Measurements from ENCODE around the gene ETF1. TPM values are rescaled to one million over a fixed set of nuclear protein-coding genes. Genes with fewer than 3 reads are reported as not detected.

Gene ETF1
- total RNA-seq, 2 experiments from 2014 or later: 92.7 to 93.3 TPM

DNA sequence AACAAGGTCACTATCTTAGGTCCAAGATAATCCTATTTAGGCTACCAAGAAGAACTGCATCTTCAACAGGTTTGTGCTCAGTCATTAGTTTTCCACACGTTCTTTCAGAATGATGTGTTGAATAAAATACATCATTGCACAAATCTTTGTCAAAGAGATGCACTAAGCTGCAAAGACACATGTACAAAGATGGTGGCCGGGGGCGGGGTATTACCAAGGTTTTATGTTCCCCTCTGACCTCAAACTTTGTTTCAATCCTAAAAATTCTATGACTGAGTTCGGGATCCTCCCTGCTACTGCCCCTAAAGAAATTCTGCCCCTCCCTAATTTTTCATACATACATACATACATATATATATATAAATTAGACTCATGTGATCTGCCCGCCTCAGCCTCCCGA is 17.9 kb upstream of the ETF1 start:
- ATAC-seq (no peak), DNase-seq (no peak)
- H3K27ac Mint-ChIP-seq: no peak overlapping the region
- POLR2A ChIA-PET: no interaction called here
- no peak overlapping the region for H3K4me3 Mint-ChIP-seq
- H3K4me1 Mint-ChIP-seq (ENCODE audit: low read depth): peaks cover 27% of the 10 kb centered on the region
- H3K36me3 Mint-ChIP-seq (ENCODE audit: low read depth): peaks cover 78% of the 10 kb centered on the region
- no peaks in the 10 kb centered on the region for H3K27me3 Mint-ChIP-seq (ENCODE audit: low read depth)
- CTCF ChIA-PET: no interaction called here
- no peaks in the 10 kb centered on the region for H3K9me3 Mint-ChIP-seq (ENCODE audit: insufficient read depth)

DNA sequence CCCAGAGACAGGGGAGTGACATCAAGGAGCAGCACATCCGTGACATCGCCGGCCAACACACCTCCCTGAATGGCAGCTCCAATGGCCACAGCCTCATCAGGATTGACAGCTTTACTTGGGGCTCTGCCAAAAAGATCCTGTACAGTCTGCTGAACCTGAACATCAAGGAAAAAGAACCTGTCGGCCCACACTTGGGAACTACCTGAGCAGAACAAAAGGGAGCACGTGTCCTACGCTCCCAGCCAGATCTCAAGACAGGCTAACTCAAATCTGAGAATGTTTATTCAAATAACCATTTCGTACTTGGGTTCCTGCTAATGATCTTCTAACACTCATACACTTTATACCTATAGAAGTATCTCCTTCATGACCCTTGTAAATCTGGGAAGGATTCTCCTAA is 16.9 kb upstream of the ETF1 start:
- H3K36me3 Mint-ChIP-seq (ENCODE audit: low read depth): peaks cover 77% of the 10 kb centered on the region
- no peaks in the 10 kb centered on the region for H3K27me3 Mint-ChIP-seq (ENCODE audit: low read depth)
- no peaks in the 10 kb centered on the region for H3K9me3 Mint-ChIP-seq (ENCODE audit: insufficient read depth)
- ChIA-PET CTCF (interaction anchor here (3.7 kb wide), 1 partner anchor 12 kb away, joined by 12 read pairs; no protein-coding TSS in a partner anchor), POLR2A (interaction anchor here (0.8 to 1.8 kb wide), 2 partner anchors 12 to 16 kb away, joined by 4 to 8 read pairs; partner anchors contain the start of gene ETF1)
- H3K4me3 Mint-ChIP-seq: no peak overlapping the region
- no peak overlapping the region for H3K27ac Mint-ChIP-seq
- peaks cover 18% of the 10 kb centered on the region for H3K4me1 Mint-ChIP-seq (ENCODE audit: low read depth)
- no peak for DNase-seq
- ATAC-seq: no peak

DNA sequence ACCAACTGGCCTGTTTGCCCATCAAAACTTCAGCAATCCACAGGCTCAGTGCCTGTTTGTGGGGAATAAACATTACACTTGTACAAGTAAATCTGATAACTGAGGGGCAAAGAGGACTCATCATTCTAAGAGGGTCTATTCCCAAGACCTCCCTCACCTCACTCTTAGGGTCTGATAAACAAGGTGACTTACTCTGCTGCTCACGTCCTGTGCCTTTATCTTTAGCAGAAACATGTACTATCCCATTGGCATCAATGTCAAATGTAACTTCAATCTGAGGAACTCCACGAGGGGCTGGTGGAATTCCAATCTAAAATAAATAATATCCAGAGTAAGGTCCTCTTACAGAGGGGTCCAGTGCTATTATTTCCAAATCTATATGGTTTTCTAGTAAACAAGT is 14.6 kb upstream of the ETF1 start:
- DNase-seq (no peak), ATAC-seq (no peak)
- H3K36me3 Mint-ChIP-seq (ENCODE audit: low read depth): peaks cover 82% of the 10 kb centered on the region
- no peaks in the 10 kb centered on the region for H3K27me3 Mint-ChIP-seq (ENCODE audit: low read depth)
- no peak overlapping the region for H3K4me3 Mint-ChIP-seq
- CTCF ChIA-PET: interaction anchor here (1.0 to 3.7 kb wide), 3 partner anchors 10 to 14 kb away, joined by 3 to 12 read pairs (median 4); no protein-coding TSS in a partner anchor
- peaks cover 6% of the 10 kb centered on the region for H3K4me1 Mint-ChIP-seq (ENCODE audit: low read depth)
- no peak overlapping the region for H3K27ac Mint-ChIP-seq
- POLR2A ChIA-PET: no interaction called here
- H3K9me3 Mint-ChIP-seq (ENCODE audit: insufficient read depth): no peaks in the 10 kb centered on the region

DNA sequence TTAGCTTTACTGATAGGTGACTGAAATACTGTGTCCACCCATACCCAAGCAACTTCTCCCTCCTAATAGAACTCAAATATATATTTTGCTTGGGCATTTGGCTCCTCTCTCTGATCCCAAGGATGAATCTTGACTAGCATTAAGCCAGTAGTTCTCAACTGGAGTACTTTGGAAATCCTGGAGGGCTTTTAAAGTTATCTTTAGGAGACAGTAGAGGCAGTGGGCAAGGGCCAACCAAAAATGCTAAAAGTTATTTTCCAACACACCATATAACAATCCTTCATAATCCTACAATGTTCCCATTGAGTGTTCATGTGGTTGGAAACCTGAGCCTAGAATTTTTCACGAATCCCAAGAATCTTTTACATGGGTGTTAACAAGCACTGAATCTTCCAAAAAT is 11.1 kb upstream of the ETF1 start:
- no peak for ATAC-seq
- Mint-ChIP-seq H3K36me3 (ENCODE audit: low read depth) (peaks cover 61% of the 10 kb centered on the region), H3K4me1 (ENCODE audit: low read depth) (peaks cover 6% of the 10 kb centered on the region), H3K9me3 (ENCODE audit: insufficient read depth) (no peaks in the 10 kb centered on the region), H3K27me3 (ENCODE audit: low read depth) (no peaks in the 10 kb centered on the region), H3K27ac (no peak overlapping the region), H3K4me3 (no peak overlapping the region)
- ChIA-PET CTCF (interaction anchor here (0.9 to 1.4 kb wide), 3 partner anchors 12 to 104 kb away, joined by 3 to 4 read pairs (median 3); no protein-coding TSS in a partner anchor), POLR2A (interaction anchor here (1.1 to 1.7 kb wide), 2 partner anchors 11 to 20 kb away, joined by 3 to 10 read pairs; partner anchors contain the start of gene ETF1)
- no peak for DNase-seq

DNA sequence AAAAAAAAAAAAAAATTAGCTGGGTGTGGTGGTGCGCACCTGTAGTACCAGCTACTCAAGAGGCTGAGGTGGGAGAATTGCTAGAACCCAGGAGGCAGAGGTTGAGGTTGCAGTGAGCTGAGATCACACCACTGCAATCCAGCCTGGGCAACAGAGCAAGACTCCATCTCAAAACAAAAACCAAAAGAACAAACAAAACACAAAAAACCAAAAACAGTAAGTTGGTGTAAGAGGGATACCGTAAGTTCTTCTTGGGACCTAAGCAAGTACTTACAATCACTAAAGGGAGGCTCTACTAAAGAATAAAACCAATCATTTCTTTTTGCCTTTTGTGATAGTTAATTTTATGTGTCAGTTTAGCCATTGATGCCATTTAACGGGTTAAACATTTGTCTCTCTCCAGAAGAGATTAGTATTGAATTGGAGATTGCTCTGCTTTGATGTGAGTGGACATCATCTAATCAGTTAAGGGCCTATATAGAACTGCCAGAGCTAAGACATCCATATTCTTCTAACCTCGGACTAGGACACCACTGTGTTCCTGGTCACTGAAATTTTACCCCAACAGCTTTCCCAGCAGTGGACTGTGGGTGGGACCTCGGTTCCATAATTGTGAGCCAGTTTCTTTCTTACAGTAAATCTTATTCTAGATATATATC is 10.5 kb upstream of the ETF1 start:
- Mint-ChIP-seq H3K9me3 (ENCODE audit: insufficient read depth) (no peaks in the 10 kb centered on the region), H3K4me3 (no peak overlapping the region), H3K4me1 (ENCODE audit: low read depth) (peaks cover 6% of the 10 kb centered on the region), H3K36me3 (ENCODE audit: low read depth) (peaks cover 55% of the 10 kb centered on the region), H3K27me3 (ENCODE audit: low read depth) (no peaks in the 10 kb centered on the region), H3K27ac (no peak overlapping the region)
- CTCF ChIA-PET: interaction anchor here (0.6 to 1.0 kb wide), 3 partner anchors 12 to 88 kb away, joined by 3 read pairs; no protein-coding TSS in a partner anchor
- DNase-seq (no peak), ATAC-seq (no peak)
- POLR2A ChIA-PET: interaction anchor here (0.7 to 1.7 kb wide), 4 partner anchors 10 to 740 kb away, joined by 3 to 10 read pairs (median 4); partner anchors contain the start of genes ETF1 and MATR3

DNA sequence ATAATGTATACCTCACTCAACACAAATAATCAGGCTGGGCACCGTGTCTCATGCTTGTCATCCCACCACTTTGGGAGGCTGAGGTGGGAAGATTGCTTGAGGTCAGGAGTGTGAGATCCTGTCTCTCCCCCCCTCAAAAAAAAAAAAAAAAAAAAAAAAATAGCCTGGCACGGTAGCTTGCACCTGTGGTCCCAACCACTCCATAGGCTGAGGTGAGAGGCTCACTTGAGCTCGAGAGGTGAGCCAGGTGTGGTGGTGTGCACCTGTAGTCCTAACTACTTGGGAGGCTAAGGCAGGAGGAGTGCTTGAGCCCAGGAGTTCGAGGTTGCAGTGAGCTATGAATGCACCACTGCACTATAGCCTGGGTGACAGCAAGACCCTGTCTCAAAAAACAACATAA is 9.6 kb upstream of the ETF1 start:
- ChIA-PET POLR2A (interaction anchor here (0.8 to 1.7 kb wide), 3 partner anchors 9 to 13 kb away, joined by 4 to 10 read pairs (median 7); partner anchors contain the start of gene ETF1), CTCF (interaction anchor here (0.6 kb wide), 1 partner anchor 21 kb away, joined by 3 read pairs; no protein-coding TSS in a partner anchor)
- Mint-ChIP-seq H3K9me3 (ENCODE audit: insufficient read depth) (no peaks in the 10 kb centered on the region), H3K4me1 (ENCODE audit: low read depth) (peaks cover 13% of the 10 kb centered on the region), H3K36me3 (ENCODE audit: low read depth) (peaks cover 48% of the 10 kb centered on the region), H3K27me3 (ENCODE audit: low read depth) (no peaks in the 10 kb centered on the region), H3K27ac (no peak overlapping the region), H3K4me3 (no peak overlapping the region)
- no peak for DNase-seq
- ATAC-seq: no peak

DNA sequence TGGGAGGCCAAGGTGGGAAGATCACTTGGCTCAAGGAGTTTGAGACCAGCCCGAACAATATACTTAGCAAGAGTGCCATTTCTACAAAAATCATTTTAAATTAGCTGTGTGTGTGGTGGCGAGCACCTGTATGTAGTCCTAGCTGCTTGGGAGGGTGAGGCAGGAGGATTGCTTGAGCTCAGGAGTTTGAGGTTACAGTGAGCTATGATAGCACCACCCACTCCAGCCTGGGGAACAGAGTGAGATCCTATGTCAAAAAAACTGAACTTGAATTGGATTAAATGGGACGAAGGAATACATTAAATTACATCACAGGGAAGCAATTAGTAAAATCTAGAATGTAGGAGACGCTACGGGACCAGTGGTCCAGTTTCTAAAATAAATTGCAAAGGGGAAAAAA is 6.4 kb upstream of the ETF1 start:
- no peak overlapping the region for H3K27ac Mint-ChIP-seq
- no peaks in the 10 kb centered on the region for H3K9me3 Mint-ChIP-seq (ENCODE audit: insufficient read depth)
- DNase-seq (no peak), ATAC-seq (no peak)
- H3K36me3 Mint-ChIP-seq (ENCODE audit: low read depth): peaks cover 26% of the 10 kb centered on the region
- H3K4me3 Mint-ChIP-seq: no peak overlapping the region
- ChIA-PET CTCF (interaction anchor here (1.4 to 3.5 kb wide), 4 partner anchors 13 to 101 kb away, joined by 5 to 23 read pairs (median 6); no protein-coding TSS in a partner anchor), POLR2A (no interaction called here)
- H3K27me3 Mint-ChIP-seq (ENCODE audit: low read depth): no peaks in the 10 kb centered on the region
- H3K4me1 Mint-ChIP-seq (ENCODE audit: low read depth): peaks cover 38% of the 10 kb centered on the region

DNA sequence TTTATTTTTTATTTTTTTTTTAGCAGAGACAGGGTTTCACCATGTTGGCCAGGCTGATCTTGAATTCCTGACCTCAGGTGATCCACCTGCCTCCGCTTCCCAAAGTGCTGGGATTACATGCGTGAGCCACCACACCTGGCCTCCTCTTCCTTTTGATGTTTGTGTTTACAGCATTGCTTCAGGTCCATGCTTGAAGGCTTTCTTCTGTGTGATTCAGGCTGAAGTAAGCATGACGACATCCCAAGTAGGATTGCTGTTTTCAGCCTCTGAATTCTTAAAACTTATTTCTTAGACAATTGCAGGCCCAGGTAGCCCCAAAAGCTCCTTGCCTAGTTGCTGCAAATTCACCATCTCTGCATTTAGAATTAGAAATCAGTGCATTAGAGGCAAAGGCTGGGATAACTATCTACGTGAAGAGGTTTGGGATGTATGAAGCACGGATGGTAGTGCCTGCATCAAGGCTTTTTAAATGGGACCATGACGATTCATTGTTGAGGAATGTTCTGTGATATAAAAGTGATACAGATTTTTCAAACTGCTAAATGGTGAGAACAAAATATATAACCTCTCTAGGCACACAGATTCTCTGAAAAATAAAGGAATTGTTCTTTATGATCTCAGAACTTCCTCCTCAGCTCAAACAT is 3.0 kb upstream of the ETF1 start:
- Mint-ChIP-seq H3K9me3 (ENCODE audit: insufficient read depth) (no peaks in the 10 kb centered on the region), H3K36me3 (ENCODE audit: low read depth) (peaks cover 23% of the 10 kb centered on the region), H3K27ac (peak overlapping the region; percentile 37), H3K4me1 (ENCODE audit: low read depth) (peaks cover 47% of the 10 kb centered on the region), H3K4me3 (no peak overlapping the region), H3K27me3 (ENCODE audit: low read depth) (no peaks in the 10 kb centered on the region)
- DNase-seq (no peak), ATAC-seq (no peak)
- POLR2A ChIA-PET: interaction anchor here (0.6 kb wide), 1 partner anchor 142 kb away, joined by 3 read pairs; no protein-coding TSS in a partner anchor
- CTCF ChIA-PET: interaction anchor here (3.5 kb wide), 1 partner anchor 22 kb away, joined by 23 read pairs; no protein-coding TSS in a partner anchor

DNA sequence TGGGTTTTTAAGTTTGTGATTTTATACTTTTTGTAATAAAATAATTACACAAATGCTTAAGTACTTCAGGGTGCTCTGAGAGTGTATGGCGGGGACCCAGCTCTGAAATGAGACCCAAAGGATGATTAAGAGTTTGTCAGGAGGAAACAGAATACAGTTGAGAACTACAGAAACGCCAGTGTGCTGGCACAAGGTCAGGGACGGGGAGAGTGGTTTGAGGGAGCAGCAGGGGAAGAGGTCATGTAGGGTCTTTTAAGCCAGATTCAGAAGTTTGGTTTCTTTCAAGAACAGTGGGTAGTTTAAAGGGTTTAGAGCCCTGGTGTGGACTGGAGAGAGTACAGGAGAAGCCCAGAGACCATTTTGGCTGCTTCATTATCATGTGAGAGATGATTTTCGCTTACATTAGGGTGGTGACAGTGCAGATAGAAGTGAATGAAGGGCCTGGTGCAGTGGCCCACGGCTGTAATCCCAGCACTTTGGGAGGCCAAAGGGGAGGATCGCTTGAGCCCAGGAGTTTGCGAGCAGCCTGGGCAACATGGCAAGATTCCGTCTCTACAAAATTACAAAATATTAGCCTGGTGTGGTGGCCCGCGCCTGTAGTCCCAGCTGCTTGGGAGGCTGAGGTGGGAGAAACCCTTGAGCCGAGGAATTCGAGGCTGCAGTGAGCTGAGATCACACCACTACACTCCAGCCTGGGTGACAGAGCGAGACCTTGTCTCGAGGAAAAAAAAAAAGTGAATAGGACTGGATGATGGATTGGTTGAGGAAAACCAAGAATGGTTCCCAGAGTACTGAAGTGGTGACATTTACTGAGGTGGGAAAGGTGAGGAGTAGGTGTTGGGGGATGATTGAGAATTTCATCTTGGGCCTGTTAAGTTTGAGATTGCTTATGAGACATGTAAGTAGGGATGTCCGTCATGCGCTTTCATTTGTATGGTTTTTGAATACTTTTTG is 1.4 kb upstream of the ETF1 start:
- ChIA-PET POLR2A (interaction anchor here (0.6 to 3.5 kb wide), 19 partner anchors 8 to 749 kb away, joined by 3 to 51 read pairs (median 7); partner anchors contain the start of genes CDC25C, EGR1, HSPA9 and MATR3), CTCF (interaction anchor here (0.7 to 2.7 kb wide), 10 partner anchors 12 to 365 kb away, joined by 3 to 16 read pairs (median 7); partner anchors contain the start of genes EGR1, HSPA9 and KDM3B)
- Mint-ChIP-seq H3K36me3 (ENCODE audit: low read depth) (peaks cover 31% of the 10 kb centered on the region), H3K9me3 (ENCODE audit: insufficient read depth) (no peaks in the 10 kb centered on the region), H3K27ac (peak overlapping the region; percentile 100), H3K4me1 (ENCODE audit: low read depth) (peaks cover 63% of the 10 kb centered on the region), H3K4me3 (peak overlapping the region; percentile 94), H3K27me3 (ENCODE audit: low read depth) (no peaks in the 10 kb centered on the region)
- peak; percentile 25 for DNase-seq
- ATAC-seq: no peak

DNA sequence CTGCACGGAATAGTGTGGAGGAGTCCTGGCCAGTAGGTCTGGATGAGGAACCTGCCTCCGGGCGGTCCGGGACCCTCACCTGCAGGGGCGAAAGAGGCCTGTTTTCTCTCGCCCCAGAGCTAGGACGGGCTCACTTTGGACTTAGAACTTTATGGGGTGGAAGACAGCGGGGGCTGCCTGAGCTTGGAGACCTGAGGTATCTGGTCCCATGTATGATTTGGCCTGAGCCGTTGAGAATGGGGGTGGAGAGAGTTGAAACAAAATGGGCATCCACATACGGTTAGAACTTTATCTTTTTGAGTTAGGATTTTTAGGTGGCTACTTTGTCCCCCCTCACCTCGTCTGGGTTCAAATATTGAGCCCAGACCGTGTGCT is 681 bp upstream of the ETF1 start:
- CTCF ChIA-PET: interaction anchor here (0.7 to 2.7 kb wide), 9 partner anchors 13 to 192 kb away, joined by 3 to 16 read pairs (median 7); partner anchors contain the start of genes EGR1, HSPA9 and KDM3B
- H3K36me3 Mint-ChIP-seq (ENCODE audit: low read depth): peaks cover 37% of the 10 kb centered on the region
- DNase-seq: no peak

More for the DNA sequence above, 681 bp upstream of the ETF1 start:
- Mint-ChIP-seq H3K4me1 (ENCODE audit: low read depth) (peaks cover 66% of the 10 kb centered on the region), H3K27ac (peak overlapping the region; percentile 100), H3K9me3 (ENCODE audit: insufficient read depth) (no peaks in the 10 kb centered on the region), H3K4me3 (peak overlapping the region; percentile 94), H3K27me3 (ENCODE audit: low read depth) (no peaks in the 10 kb centered on the region)
- POLR2A ChIA-PET: interaction anchor here (0.6 to 3.5 kb wide), 26 partner anchors 7 to 799 kb away, joined by 3 to 51 read pairs (median 6); partner anchors contain the start of genes CDC25C, EGR1, HSPA9 and MATR3
- peak; percentile 60 for ATAC-seq

Measured in activated CD8-positive, alpha-beta T cell treated with anti-CD3 and anti-CD28 coated beads, Interleukin-2, amount 10 ng/mL, durations not matched to agents 7 days and 5 days (primary cell).